Measurements from ENCODE around the gene GSS.

DNA sequence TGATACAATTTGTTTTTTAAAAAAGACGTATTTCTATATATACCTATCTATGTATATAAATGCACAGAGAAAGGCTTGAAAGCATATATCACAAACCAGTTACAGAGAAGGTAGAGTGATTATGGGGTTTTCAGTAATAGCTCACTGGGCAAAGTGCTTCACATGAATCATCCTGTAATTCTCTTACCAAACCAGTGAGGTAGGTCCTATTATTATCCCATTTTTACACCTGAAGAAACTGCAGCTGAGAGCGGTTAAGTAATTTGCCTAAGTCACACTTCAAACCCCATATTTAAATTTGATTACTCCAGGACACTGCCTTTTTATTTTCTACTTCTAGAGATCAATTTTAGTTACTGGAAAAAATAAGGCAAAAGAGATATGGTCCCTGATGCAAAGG lies 4.4 kb downstream of the GSS start:
- TF ChIP-seq, protein P1, sequence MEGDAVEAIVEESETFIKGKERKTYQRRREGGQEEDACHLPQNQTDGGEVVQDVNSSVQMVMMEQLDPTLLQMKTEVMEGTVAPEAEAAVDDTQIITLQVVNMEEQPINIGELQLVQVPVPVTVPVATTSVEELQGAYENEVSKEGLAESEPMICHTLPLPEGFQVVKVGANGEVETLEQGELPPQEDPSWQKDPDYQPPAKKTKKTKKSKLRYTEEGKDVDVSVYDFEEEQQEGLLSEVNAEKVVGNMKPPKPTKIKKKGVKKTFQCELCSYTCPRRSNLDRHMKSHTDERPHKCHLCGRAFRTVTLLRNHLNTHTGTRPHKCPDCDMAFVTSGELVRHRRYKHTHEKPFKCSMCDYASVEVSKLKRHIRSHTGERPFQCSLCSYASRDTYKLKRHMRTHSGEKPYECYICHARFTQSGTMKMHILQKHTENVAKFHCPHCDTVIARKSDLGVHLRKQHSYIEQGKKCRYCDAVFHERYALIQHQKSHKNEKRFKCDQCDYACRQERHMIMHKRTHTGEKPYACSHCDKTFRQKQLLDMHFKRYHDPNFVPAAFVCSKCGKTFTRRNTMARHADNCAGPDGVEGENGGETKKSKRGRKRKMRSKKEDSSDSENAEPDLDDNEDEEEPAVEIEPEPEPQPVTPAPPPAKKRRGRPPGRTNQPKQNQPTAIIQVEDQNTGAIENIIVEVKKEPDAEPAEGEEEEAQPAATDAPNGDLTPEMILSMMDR (conservative IDR thresholded peaks at IDR 0.05; ENCODE audit: low read depth, low read length), result no peak
- TF ChIP-seq EZH2 (IDR thresholded peaks at IDR 0.05; ENCODE audit: borderline replicate concordance, low read depth, low read length, poor library complexity, severe bottlenecking), result no peak

All from A673 (cell line).